GM21423 (cell line): ENCODE results near the gene PRDM15.

ENCODE experiments used
- ATAC-seq: cut with Tn5 transposase; IDR thresholded peaks from one replicate; pipeline ENCODE4 v1.9.1; 2021; ENCODE audit warnings: mild to moderate bottlenecking, moderate library complexity; ENCODE audit not compliant: unreplicated experiment

PRDM15 gene

DNA sequence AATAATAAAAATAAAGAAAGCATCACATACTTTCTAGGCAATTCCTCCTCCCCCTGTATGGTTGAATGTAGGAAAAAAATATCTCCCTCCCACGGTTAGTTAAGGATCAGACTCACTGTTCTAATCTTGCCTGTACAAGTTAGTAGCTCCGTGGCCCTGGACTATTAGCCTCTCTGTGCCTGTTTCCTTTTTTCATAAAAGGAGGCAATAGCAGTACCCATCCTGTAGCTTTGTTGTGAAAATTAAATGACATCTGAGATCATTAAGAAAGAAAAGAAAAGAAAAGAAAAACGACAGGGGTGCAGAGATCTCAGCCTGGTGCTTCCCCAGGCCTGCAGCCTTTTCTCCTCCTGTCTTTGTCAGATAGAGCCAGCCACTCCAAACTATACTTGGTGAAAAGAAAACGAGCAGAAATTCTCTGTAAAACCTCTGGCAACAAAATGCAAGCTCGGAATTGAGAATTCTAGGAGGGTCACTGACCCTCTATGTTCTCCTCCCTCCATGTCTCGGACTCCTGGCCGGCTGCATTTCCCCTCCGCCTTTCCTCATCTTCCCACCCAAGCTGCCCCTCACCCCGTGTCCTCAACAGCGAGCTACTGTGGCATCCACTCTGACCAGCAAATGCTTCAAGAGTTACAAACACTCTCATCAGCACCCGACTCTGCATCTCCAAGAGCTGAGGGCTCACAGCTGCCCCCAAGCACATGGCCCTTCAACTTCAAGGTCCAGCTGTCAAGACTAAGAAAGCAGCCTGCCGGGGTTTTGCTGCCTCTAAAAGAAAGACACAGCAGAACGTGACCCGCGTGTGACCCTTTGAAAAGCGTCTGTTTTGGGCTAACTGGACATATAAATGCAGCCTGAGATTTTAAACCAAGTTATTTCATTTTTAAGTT lies 125.9 kb downstream of the PRDM15 start:
- no peak for ATAC-seq

DNA sequence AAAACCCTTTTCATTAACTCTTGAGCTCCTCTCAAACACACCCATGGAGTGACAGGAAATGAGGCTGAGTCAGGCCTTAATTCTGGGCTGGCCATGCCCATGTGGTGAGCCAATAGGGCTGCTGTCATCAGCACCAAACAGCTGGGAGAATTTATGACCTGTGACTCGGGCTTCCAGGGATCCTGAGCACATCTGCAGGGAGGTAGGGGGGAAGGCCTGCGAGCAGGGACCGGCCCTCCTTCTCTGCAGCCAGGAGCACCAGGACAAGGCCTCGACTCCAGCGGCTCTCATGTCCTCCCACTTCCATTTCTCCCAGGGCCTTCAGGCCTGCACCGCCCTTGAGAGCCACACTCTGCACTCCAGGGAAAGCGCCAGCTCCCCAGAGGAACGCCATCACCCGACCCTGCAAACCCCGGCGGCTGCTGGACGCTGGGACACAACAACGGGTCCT lies 126.9 kb downstream of the PRDM15 start:
- ATAC-seq = no peak

DNA sequence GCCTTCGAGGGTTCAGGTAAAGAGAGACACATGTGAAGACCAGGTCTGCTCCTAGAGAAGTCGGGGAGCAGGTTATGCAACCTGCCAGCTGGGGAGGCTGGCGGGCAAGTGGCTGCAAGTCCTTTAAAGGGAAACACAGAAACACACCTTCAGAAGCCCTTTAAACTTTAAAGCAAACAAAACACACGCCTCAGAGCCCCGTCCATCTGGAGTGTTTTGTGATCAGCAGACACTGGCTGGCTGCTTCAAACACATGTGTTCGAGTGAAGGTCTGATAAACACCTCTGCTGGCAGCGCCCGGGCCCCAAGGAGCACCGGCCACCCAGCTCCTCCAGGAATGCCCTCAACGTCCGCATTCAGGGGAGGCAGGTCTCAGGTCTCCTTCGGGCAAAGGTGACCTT lies 127.5 kb downstream of the PRDM15 start:
- no peak for ATAC-seq

DNA sequence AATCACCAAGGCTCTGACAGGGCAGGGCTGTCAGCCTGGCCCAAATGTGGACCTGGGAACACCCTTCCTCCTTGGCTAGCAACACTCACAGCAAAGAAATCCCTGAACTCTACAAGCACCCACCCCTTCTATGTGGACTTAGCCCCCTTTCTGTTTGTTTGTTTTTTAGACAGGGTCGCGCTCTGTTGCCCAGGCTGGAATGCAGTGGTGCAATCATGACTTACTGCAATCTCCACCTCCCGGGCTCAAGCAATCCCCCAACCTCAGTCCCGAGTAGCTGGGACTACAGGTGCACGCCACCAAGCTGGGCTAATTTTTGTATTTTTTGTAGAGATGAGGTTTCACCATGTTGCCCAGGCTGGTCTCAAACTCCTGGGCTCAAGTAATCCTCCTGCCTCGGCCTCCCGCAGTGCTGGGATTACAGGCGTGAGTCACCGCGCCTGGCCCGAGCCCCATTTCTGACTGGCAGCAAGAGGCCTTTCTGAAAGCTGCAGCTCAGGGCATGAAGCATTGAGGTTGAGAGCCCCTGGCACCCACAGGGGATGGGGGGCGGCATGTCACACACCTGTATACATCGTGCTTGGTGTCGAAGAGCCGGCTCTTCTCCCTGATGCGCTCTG lies 128.5 kb downstream of the PRDM15 start:
- no peak for ATAC-seq

DNA sequence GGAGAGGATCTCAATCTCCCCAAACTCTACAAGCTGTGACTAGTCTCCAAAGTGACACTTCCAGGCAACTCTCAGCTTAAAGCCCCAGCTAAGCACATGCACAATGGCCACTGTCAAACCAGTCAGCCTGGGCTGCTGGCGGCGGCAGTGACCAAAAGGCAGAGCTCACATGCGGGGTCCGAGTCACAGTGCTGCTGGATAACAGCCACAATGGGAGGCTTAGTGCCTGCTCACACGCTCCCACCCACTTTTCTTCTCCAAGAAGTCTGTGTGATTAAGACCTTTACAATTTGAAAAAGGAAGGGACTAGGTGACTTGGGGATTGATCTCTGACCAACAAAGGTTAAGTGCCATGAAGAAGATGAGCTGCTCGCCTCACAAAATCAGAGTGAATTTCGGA lies 129.1 kb downstream of the PRDM15 start:
- ATAC-seq = no peak

DNA sequence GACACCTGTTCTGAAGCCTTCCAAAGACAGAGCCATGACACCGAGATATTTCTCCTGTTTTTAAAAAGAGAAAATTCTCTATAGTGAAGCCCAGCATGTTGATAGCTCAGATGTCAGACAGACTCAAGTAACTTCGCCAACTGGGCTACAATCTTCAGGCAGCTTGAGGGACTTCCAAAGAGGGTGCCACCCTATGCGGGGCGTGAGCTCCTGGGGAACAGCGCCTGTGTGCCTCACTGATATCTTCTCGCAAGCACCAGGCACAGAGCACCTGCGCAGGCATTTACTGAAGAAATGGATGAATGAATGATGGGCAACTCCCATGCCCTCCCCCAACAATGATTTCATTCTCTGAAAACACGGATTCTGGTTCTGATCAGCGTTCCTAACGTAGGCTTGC lies 129.9 kb downstream of the PRDM15 start:
- no peak for ATAC-seq
